Keratinocyte (primary cell): Measurements from ENCODE around the gene COASY. TPM values are rescaled to one million over a fixed set of nuclear protein-coding genes. Genes with fewer than 3 reads are reported as not detected.

Experiments
- DNase-seq: peaks from one replicate; pipeline ENCODE4 v3.0.0-alpha.2; 2011; ENCODE audit warnings: low read depth, missing footprints, low spot score
- FAIRE-seq: peaks from 2 replicates; lab custom pipeline; 2011; peaks lifted over from hg19 to GRCh38; lab: Jason Lieb, UNC
- H2AFZ ChIP-seq: 2 replicates; pipeline ENCODE4 v1.6.0; 2012; ENCODE audit warnings: low read length, control low read depth, inconsistent platforms; ENCODE audit not compliant: control insufficient read depth
- H3K27ac ChIP-seq: 2 replicates; pipeline ENCODE4 v1.5.1; 2011; ENCODE audit warnings: low read length; ENCODE audit not compliant: control insufficient read depth, insufficient read depth
- H3K27me3 ChIP-seq: 3 replicates; pipeline ENCODE4 v1.6.0; 2011; ENCODE audit warnings: low read length; ENCODE audit not compliant: control insufficient read depth, insufficient read depth; ENCODE audit errors: extremely low read depth
- H3K36me3 ChIP-seq, 2 experiments: 2 replicates in 1 of 2; 3 replicates in 1 of 2; pipeline ENCODE4 v1.5.1; 2011; ENCODE audit warnings: low read length in 2 of 2, mild to moderate bottlenecking in 1 of 2; ENCODE audit not compliant: control insufficient read depth in 2 of 2, insufficient read depth in 2 of 2; ENCODE audit errors: extremely low read depth in 1 of 2
- H3K4me1 ChIP-seq: 3 replicates; pipeline ENCODE4 v1.5.1; 2011; ENCODE audit warnings: low read length; ENCODE audit not compliant: control insufficient read depth, insufficient read depth; ENCODE audit errors: extremely low read depth
- H3K4me2 ChIP-seq: 3 replicates; pipeline ENCODE4 v1.6.0; 2011; ENCODE audit warnings: low read depth, low read length; ENCODE audit not compliant: control insufficient read depth, insufficient read depth; ENCODE audit errors: extremely low read depth
- H3K4me3 ChIP-seq, 3 experiments: fragments of 200-600 bp in 1 of 3; sonication (generic) in 1 of 3; 2 replicates in 2 of 3; 3 replicates in 1 of 3; pipeline ENCODE4 v1.5.1; 2011 to 2016; ENCODE audit warnings: low read length in 3 of 3, mild to moderate bottlenecking in 3 of 3, control low read depth in 2 of 3, inconsistent platforms in 1 of 3, low read depth in 1 of 3, mixed read lengths in 1 of 3, mixed run types in 1 of 3, moderate library complexity in 1 of 3; ENCODE audit not compliant: control insufficient read depth in 2 of 3, insufficient read depth in 2 of 3; ENCODE audit errors: extremely low read depth in 1 of 3
- H3K79me2 ChIP-seq: 2 replicates; pipeline ENCODE4 v1.6.0; 2012; ENCODE audit warnings: low read length; ENCODE audit not compliant: control insufficient read depth, insufficient read depth
- H3K9ac ChIP-seq: 3 replicates; pipeline ENCODE4 v1.6.0; 2011; ENCODE audit warnings: low read length; ENCODE audit not compliant: control insufficient read depth, insufficient read depth; ENCODE audit errors: extremely low read depth
- H3K9me1 ChIP-seq: 3 replicates; pipeline ENCODE4 v1.6.0; 2011; ENCODE audit warnings: low read length; ENCODE audit not compliant: control insufficient read depth, insufficient read depth; ENCODE audit errors: extremely low read depth
- H3K9me3 ChIP-seq: 2 replicates; pipeline ENCODE4 v1.5.1; 2012; ENCODE audit warnings: low read depth, low read length; ENCODE audit not compliant: control insufficient read depth
- H4K20me1 ChIP-seq: 3 replicates; pipeline ENCODE4 v1.6.0; 2011; ENCODE audit warnings: low read length; ENCODE audit not compliant: control insufficient read depth, insufficient read depth; ENCODE audit errors: extremely low read depth
- CTCF ChIP-seq, 3 experiments: IDR thresholded peaks in 1 of 3; conservative IDR thresholded peaks in 1 of 3; optimal IDR thresholded peaks in 1 of 3; 2 replicates in 2 of 3; 3 replicates in 1 of 3; pipeline versions ENCODE3 to v1.5.1; 2011; ENCODE audit warnings: low read length in 3 of 3, mild to moderate bottlenecking in 3 of 3, moderate library complexity in 2 of 3, control low read depth in 1 of 3, inconsistent platforms in 1 of 3; ENCODE audit not compliant: insufficient read depth in 2 of 3; ENCODE audit errors: extremely low read depth in 1 of 3
- EZH2 ChIP-seq: IDR thresholded peaks from one replicate; pipeline ENCODE4 v1.6.1; 2012; ENCODE audit warnings: inconsistent platforms, mild to moderate bottlenecking, low read length, moderate library complexity
- dilution Hi-C: fragments of 300-500 bp; cut with MboI; formaldehyde crosslinking; loops from one replicate; pipeline ENCODE4 v1.7.0; 2020; ENCODE audit warnings: low sequenced_read_pairs; ENCODE audit not compliant: extremely low pct_ligation_motif_present
- polyA plus RNA-seq, 5 experiments: library from polyadenylated mRNA; depleted of rRNA in 3 of 5; stranded (reverse) in 3 of 5; stranded (forward) in 1 of 5; unstranded in 1 of 5; fragments of >200 nt; gene quantifications; 1 replicate in 1 of 5; 2 replicates in 3 of 5; 3 replicates in 1 of 5; pipeline versions ENCODE4 v1.2.1 to v1.2.3, GENCODE V29; 2011 to 2012; ENCODE audit warnings: missing spikeins in 2 of 5, low read depth in 1 of 5, low replicate concordance in 1 of 5

Gene COASY
- polyA plus RNA-seq, 1 donor (not counting 4 experiments of a cell fraction or from before 2014, with no cell fraction given): 26.2 TPM

DNA sequence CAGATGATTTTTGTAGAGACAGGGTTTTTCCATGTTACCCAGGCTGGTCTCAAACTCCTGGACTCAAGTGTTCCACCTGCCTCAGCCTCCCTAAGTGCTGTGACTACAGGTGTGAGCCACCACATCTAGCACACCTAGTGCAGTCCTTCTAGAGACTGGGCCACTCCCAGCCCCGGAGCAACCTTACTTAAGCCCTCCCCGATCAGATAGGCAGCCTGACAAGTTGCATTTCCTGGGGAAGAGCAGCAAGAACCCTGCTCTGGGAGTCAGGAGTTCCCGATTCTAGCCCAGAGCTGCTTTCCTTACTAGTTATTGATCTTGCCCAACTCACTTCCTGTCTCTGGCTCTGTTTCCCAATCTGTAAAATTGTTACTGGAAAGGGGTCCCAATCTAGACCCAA lies 32.9 kb upstream of the COASY start:
- no peaks in the 10 kb centered on the region for H3K79me2 ChIP-seq
- H3K4me1 ChIP-seq: peaks cover 38% of the 10 kb centered on the region
- no peak for DNase-seq
- H3K9ac ChIP-seq: no peak overlapping the region
- TF ChIP-seq CTCF (optimal IDR thresholded peaks at IDR 0.05 in 1 of 3, IDR thresholded peaks at IDR 0.05 in 1 of 3, conservative IDR thresholded peaks at IDR 0.05 in 1 of 3; ENCODE audit: extremely low read depth in 1 of 3, insufficient read depth in 2 of 3, low read length in 3 of 3) (no peak), EZH2 (no peak)
- H3K27ac ChIP-seq: no peak overlapping the region
- dilution Hi-C loops: no loop called here
- FAIRE-seq: no peak
- H3K36me3 ChIP-seq: no peaks in the 10 kb centered on the region
- H4K20me1 ChIP-seq: no peaks in the 10 kb centered on the region
- H3K9me1 ChIP-seq: no peaks in the 10 kb centered on the region
- H3K9me3 ChIP-seq: no peaks in the 10 kb centered on the region
- H3K4me3 ChIP-seq: no peak overlapping the region
- no peak overlapping the region for H2AFZ ChIP-seq
- H3K4me2 ChIP-seq: no peak overlapping the region
- no peaks in the 10 kb centered on the region for H3K27me3 ChIP-seq

GRCh38 chr17:42530952-42531454 lies 30.9 kb upstream of the COASY start:
- Histone ChIP-seq H3K36me3 (no peaks in the 10 kb centered on the region), H3K4me1 (peaks cover 31% of the 10 kb centered on the region), H3K27me3 (no peaks in the 10 kb centered on the region), H3K79me2 (no peaks in the 10 kb centered on the region), H2AFZ (no peak overlapping the region), H4K20me1 (no peaks in the 10 kb centered on the region), H3K27ac (no peak overlapping the region), H3K4me3 (no peak overlapping the region), H3K4me2 (no peak overlapping the region), H3K9me3 (no peaks in the 10 kb centered on the region), H3K9me1 (no peaks in the 10 kb centered on the region), H3K9ac (no peak overlapping the region)
- DNase-seq (no peak), FAIRE-seq (no peak)
- dilution Hi-C loops: no loop called here
- TF ChIP-seq EZH2 (no peak), CTCF (optimal IDR thresholded peaks at IDR 0.05 in 1 of 3, IDR thresholded peaks at IDR 0.05 in 1 of 3, conservative IDR thresholded peaks at IDR 0.05 in 1 of 3; ENCODE audit: extremely low read depth in 1 of 3, insufficient read depth in 2 of 3, low read length in 3 of 3) (no peak)
